HUDEP-2 (cell line): ENCODE results near the gene ENTPD7.
"Not testable (repeated sequence)": the region's sequence is repeated elsewhere in the genome, so short reads cannot be mapped to it uniquely, and the experiment has no call there.

Source experiments
- DNase-seq, 76 experiments: peaks; one replicate each; lab custom pipeline; 2025; ENCODE audit not compliant: unreplicated experiment in 76 of 76; lab: John Stamatoyannopoulos, UW

The ENTPD7 gene

GRCh38 chr10:99742254-99742653 is 82.9 kb downstream of the ENTPD7 start:
- no peak for DNase-seq

GRCh38 chr10:99742701-99743100 is 83.4 kb downstream of the ENTPD7 start:
- DNase-seq: no peak

- DNase-seq: no peak
These were observed 84.5 kb downstream of the ENTPD7 start for GRCh38 chr10:99743841-99744240.

GRCh38 chr10:99746166-99746565 is 86.9 kb downstream of the ENTPD7 start:
- DNase-seq: not testable (repeated sequence)

- no peak for DNase-seq
These were observed 89.6 kb downstream of the ENTPD7 start for GRCh38 chr10:99748823-99749451.

- DNase-seq: no peak
These were observed 91.3 kb downstream of the ENTPD7 start for GRCh38 chr10:99750641-99751040.

GRCh38 chr10:99754670-99755069 is 95.4 kb downstream of the ENTPD7 start:
- no peak for DNase-seq
